ENCODE measurements around the gene NACAD. TPM values are rescaled to one million over a fixed set of nuclear protein-coding genes. Genes with fewer than 3 reads are reported as not detected.

Gene NACAD
- total RNA-seq, 6 donors from 2014 or later: 1.0 to 4.3 (median 2.3) TPM

DNA sequence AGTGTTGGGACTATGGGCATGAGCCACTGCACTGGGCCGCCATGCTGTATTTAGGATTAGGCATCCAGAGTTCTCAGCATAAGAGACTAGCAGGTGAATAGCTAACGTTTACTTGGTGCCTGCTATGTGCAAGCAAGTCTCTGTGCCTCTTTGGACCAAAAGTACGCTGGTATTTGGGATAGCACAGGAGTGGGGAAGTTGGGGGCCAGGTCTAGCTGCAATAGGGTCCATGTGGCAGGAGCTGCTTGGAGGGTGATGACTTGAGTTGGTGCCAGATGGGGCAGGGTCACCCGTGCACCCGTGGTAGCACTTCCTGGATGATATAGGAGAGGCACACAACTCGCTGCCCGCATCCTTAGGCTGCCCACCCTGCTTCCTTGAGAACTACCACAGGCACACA, 22.4 kb downstream of the NACAD start:
- no peaks in the 10 kb centered on the region for H3K9me3 ChIP-seq
- no peak overlapping the region for H3K27ac ChIP-seq
- DNase-seq: no peak
- H3K4me3 ChIP-seq: no peak overlapping the region
- no peak for ATAC-seq (ENCODE audit: low FRiP score in 2 of 2)
- peaks cover 7 to 72% (median 62%) of the 10 kb centered on the region in 4 donors for H3K36me3 ChIP-seq
- TF ChIP-seq, protein P1, sequence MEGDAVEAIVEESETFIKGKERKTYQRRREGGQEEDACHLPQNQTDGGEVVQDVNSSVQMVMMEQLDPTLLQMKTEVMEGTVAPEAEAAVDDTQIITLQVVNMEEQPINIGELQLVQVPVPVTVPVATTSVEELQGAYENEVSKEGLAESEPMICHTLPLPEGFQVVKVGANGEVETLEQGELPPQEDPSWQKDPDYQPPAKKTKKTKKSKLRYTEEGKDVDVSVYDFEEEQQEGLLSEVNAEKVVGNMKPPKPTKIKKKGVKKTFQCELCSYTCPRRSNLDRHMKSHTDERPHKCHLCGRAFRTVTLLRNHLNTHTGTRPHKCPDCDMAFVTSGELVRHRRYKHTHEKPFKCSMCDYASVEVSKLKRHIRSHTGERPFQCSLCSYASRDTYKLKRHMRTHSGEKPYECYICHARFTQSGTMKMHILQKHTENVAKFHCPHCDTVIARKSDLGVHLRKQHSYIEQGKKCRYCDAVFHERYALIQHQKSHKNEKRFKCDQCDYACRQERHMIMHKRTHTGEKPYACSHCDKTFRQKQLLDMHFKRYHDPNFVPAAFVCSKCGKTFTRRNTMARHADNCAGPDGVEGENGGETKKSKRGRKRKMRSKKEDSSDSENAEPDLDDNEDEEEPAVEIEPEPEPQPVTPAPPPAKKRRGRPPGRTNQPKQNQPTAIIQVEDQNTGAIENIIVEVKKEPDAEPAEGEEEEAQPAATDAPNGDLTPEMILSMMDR (IDR thresholded peaks at IDR 0.05): no peak
- TF ChIP-seq EP300 (IDR thresholded peaks at IDR 0.05): no peak
- TF ChIP-seq POLR2AphosphoS5 (IDR thresholded peaks at IDR 0.05): no peak
- TF ChIP-seq POLR2A (IDR thresholded peaks at IDR 0.05): no peak
- 78 to 81% methylated on average over 7 of the region's 7 CpGs for WGBS, 2 donors
- no peaks in the 10 kb centered on the region for H3K27me3 ChIP-seq
- peaks cover 0 to 6% (median 0%) of the 10 kb centered on the region in 4 donors for H3K4me1 ChIP-seq

GRCh38 chr7:45065031-45065995, 23.5 kb downstream of the NACAD start:
- TF ChIP-seq, protein P1 (IDR thresholded peaks at IDR 0.05): no peak
- TF ChIP-seq POLR2AphosphoS5 (IDR thresholded peaks at IDR 0.05): no peak
- no peak for TF ChIP-seq POLR2A (IDR thresholded peaks at IDR 0.05)
- no peak for TF ChIP-seq EP300 (IDR thresholded peaks at IDR 0.05)
- no peak for DNase-seq
- WGBS, 2 donors: 94% methylated on average over 7 to 12 of the region's 12 CpGs

GRCh38 chr7:45064047-45064725, 24.6 kb downstream of the NACAD start:
- Histone ChIP-seq H3K36me3 (peaks cover 7 to 50% (median 42%) of the 10 kb centered on the region in 4 donors), H3K27ac (no peak overlapping the region), H3K4me3 (no peak overlapping the region), H3K27me3 (no peaks in the 10 kb centered on the region), H3K4me1 (peaks cover 0 to 6% (median 0%) of the 10 kb centered on the region in 4 donors), H3K9me3 (no peaks in the 10 kb centered on the region)
- DNase-seq (no peak), ATAC-seq (ENCODE audit: low FRiP score in 2 of 2) (no peak)
- no peak for TF ChIP-seq POLR2A (IDR thresholded peaks at IDR 0.05)
- no peak for TF ChIP-seq POLR2AphosphoS5 (IDR thresholded peaks at IDR 0.05)
- TF ChIP-seq EP300 (IDR thresholded peaks at IDR 0.05): no peak
- TF ChIP-seq, protein P1 (IDR thresholded peaks at IDR 0.05): no peak
- 90 to 95% methylated on average over 8 to 16 of the region's 16 CpGs for WGBS, 2 donors

More at GRCh38 chr7:45065031-45065995, 23.5 kb downstream of the NACAD start:
- ATAC-seq (ENCODE audit: low FRiP score in 2 of 2): no peak
- Histone ChIP-seq H3K4me3 (no peak overlapping the region), H3K9me3 (no peaks in the 10 kb centered on the region), H3K27ac (no peak overlapping the region), H3K27me3 (no peaks in the 10 kb centered on the region), H3K36me3 (peaks cover 7 to 61% (median 54%) of the 10 kb centered on the region in 4 donors), H3K4me1 (peaks cover 0 to 6% (median 0%) of the 10 kb centered on the region in 4 donors)

DNA sequence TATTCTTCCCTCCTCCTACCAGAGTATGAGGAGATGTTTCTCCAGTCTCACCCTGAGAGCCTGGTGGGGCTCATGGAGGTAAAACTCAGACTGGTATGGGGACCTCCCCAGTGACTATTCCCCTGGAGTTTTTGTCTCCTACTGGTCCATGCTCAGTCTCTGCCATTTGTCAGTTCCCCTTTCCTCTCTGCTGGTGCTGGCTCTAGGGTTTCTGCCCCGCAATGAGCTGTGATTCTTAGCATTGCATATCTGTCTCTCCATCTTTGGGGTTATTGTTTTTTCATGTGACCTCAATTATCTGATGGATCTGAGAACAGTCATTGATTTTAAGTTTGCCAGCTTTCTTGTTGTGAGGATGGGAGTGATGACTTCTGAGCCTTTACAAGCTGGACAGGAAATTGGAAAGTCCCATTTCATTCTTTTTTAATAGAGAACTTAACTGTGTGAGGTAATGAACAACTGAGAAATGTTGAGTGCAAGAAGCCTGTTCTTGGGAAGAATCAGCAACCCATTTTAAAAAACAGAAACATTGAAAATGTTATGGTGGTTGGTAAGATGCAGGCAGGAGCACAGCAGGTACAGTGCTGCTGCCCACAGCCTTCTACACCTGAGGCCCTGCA, 26.9 kb downstream of the NACAD start:
- 76 to 85% methylated on average over 1 of the region's 1 CpG for WGBS, 2 donors
- TF ChIP-seq POLR2A (IDR thresholded peaks at IDR 0.05) (no peak), POLR2AphosphoS5 (IDR thresholded peaks at IDR 0.05) (no peak), EP300 (IDR thresholded peaks at IDR 0.05) (no peak)
- TF ChIP-seq, protein P1 (IDR thresholded peaks at IDR 0.05): no peak
- DNase-seq: no peak

More for the DNA sequence above, 26.9 kb downstream of the NACAD start:
- Histone ChIP-seq H3K4me3 (no peak overlapping the region), H3K9me3 (no peaks in the 10 kb centered on the region), H3K36me3 (peaks cover 4 to 32% (median 27%) of the 10 kb centered on the region in 4 donors), H3K27me3 (no peaks in the 10 kb centered on the region), H3K4me1 (peaks cover 0 to 6% (median 0%) of the 10 kb centered on the region in 4 donors), H3K27ac (no peak overlapping the region)
- no peak for ATAC-seq (ENCODE audit: low FRiP score in 2 of 2)
